Measurements from ENCODE around the gene TRAPPC3L. TPM values are rescaled to one million over a fixed set of nuclear protein-coding genes. Genes with fewer than 3 reads are reported as not detected.
"Not testable (repeated sequence)": the region's sequence is repeated elsewhere in the genome, so short reads cannot be mapped to it uniquely, and the experiment has no call there.

Gene TRAPPC3L
- total and polyA plus RNA-seq, 12 donors, result 0.03 to 0.26 (median 0.22) TPM; not detected in 4

DNA sequence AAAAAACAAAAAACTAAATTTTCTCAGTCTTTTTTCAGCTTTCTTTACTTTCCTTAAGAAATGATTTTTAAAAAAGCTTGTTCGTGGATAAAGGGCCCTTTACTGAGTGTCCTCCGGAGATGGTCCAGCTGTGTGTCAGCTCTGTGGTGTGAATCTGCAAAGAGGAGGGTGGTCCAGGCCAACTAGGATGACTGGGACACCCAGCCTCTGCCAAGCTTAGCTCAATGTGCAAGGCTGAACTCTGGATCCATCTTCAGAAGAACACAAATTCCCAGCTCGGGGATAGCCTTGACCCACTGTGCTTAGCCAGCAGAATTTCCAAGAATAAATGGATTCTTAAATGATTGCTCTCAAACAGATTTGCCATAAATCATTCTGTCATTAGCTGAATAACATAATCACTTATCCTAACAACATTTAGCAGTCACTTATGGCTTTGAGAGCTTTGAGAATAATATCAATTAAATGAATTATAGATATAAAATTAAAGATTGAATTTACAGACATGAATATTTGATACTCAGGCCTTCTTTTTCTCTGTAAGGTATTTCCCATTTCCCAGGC lies 48.3 kb downstream of the TRAPPC3L start:
- no peak for ATAC-seq
- H3K27ac ChIP-seq, result no peak overlapping the region
- intact Hi-C loops (cut with DNase I), result no loop called here
- 72 to 73% methylated on average over 3 of the region's 3 CpGs for WGBS, 2 donors
- DNase-seq, result no peak
- no peaks in the 10 kb centered on the region for H3K4me1 ChIP-seq
- TF ChIP-seq, protein P1, sequence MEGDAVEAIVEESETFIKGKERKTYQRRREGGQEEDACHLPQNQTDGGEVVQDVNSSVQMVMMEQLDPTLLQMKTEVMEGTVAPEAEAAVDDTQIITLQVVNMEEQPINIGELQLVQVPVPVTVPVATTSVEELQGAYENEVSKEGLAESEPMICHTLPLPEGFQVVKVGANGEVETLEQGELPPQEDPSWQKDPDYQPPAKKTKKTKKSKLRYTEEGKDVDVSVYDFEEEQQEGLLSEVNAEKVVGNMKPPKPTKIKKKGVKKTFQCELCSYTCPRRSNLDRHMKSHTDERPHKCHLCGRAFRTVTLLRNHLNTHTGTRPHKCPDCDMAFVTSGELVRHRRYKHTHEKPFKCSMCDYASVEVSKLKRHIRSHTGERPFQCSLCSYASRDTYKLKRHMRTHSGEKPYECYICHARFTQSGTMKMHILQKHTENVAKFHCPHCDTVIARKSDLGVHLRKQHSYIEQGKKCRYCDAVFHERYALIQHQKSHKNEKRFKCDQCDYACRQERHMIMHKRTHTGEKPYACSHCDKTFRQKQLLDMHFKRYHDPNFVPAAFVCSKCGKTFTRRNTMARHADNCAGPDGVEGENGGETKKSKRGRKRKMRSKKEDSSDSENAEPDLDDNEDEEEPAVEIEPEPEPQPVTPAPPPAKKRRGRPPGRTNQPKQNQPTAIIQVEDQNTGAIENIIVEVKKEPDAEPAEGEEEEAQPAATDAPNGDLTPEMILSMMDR (IDR thresholded peaks at IDR 0.05), result no peak
- no peaks in the 10 kb centered on the region for H3K36me3 ChIP-seq
- no peak overlapping the region for H3K4me3 ChIP-seq
- H3K9me3 ChIP-seq, result peaks cover 0 to 5% (median 0%) of the 10 kb centered on the region in 11 donors
- H3K27me3 ChIP-seq, result peaks cover 0 to 6% (median 0%) of the 10 kb centered on the region in 7 donors

DNA sequence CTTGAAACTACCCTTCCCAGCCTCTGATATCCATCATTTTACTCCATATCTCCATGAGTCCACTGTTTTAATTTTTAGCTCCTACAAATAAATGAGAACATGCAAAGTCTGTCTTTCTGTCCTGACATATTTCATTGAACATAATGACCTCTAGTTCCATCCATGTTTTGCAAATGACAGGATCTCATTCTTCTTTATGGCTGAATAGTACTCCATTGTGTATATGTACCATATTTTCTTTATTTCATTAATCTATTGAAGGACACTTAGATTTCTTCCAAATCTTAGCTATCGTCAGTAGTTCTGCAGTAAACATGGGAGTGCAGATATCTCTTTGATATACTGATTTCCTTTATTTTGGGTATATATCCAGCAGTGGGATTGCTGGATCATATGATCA lies 50.3 kb downstream of the TRAPPC3L start:
- WGBS, 2 donors, result 96% methylated on average over 1 of the region's 1 CpG
- H3K4me3 ChIP-seq; ATAC-seq; H3K27me3 ChIP-seq; intact Hi-C loops (cut with DNase I); H3K4me1 ChIP-seq; H3K36me3 ChIP-seq; H3K27ac ChIP-seq; DNase-seq: not testable (repeated sequence)
- H3K9me3 ChIP-seq, result peaks cover 0 to 11% (median 0%) of the 10 kb centered on the region in 11 donors

DNA sequence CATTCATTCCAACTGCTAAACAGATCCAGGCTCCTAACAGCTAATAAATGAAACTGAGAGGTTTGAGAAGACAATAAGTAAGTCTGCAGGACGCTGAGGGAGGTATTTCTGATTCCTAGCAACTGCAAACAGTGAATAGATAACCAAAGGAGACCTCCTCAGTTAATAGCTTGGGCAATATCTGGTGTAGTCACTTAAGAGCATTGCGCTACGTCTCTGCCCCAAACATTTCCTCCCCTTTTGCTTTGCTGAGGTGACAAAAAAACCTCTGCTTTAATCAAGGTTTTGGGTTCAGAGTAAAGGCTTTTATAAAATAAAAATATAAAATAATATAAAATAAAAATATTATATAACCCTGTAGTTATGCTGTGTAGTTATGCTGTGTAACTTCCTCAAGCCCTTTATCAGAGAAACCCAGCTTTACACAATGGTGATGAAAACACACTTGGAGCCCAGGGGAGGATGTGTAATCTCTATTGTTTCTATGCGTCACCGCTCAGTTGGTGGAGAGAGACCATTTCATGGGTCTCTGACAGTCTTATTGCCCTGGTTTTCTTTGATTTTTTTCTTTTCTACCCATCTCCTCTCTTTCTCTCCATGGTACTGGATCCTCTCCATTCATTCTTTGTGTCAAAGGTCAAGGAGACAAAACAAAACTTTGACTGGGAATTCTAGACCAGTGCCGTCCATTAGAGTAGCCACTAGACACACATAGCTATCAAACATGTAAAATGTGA lies 53.0 kb downstream of the TRAPPC3L start:
- intact Hi-C loops (cut with DNase I), result no loop called here
- H3K27ac ChIP-seq, result no peak overlapping the region
- TF ChIP-seq, protein P1 (IDR thresholded peaks at IDR 0.05), result no peak
- ATAC-seq (no peak), DNase-seq (no peak)
- WGBS, 2 donors, result 57 to 66% methylated on average over 6 of the region's 6 CpGs
- H3K36me3 ChIP-seq, result no peaks in the 10 kb centered on the region
- no peaks in the 10 kb centered on the region for H3K4me1 ChIP-seq
- no peaks in the 10 kb centered on the region for H3K27me3 ChIP-seq
- H3K4me3 ChIP-seq, result no peak overlapping the region
- peaks cover 0 to 21% (median 0%) of the 10 kb centered on the region in 11 donors for H3K9me3 ChIP-seq

DNA sequence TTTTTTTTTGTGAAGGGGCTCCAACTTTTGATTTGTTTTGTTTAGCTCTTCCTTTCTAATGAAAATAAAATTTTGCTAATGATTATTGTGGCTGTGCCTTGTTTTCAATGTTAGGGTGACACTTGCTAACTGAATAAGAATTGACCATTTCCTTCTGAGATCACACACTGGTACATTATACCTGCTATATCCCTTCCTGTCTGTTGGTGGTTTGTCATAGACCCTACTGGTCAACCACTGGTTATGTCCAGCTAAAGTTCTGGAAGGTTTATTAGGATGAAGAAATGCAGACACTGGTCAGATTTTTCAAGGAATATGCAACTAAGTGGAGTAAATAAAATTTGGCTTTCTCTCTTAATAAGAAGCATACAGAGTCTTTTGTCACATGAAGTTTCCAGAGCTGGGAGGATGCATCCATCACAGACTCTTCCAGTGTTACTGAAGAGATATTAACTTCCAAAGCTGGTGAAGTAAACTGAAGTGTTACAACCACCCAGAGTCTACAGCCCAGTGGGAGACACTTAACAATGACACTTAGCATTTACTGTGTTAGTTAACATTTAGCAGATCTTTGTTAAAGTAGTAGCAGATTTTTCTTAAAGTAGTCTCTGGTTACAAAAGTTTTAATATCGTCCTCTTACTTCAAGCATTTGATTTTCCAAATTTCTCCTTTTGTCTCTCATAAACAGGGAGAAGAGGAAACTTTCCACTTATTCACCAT lies 53.7 kb downstream of the TRAPPC3L start:
- H3K4me3 ChIP-seq, result no peak overlapping the region
- H3K4me1 ChIP-seq, result no peaks in the 10 kb centered on the region
- intact Hi-C loops (cut with DNase I), result no loop called here
- H3K27me3 ChIP-seq, result no peaks in the 10 kb centered on the region
- no peaks in the 10 kb centered on the region for H3K36me3 ChIP-seq
- H3K27ac ChIP-seq, result no peak overlapping the region
- H3K9me3 ChIP-seq, result peaks cover 0 to 21% (median 0%) of the 10 kb centered on the region in 11 donors
- DNase-seq (no peak), ATAC-seq (no peak)
- WGBS, 2 donors, result 94 to 98% methylated on average over 1 of the region's 1 CpG
- TF ChIP-seq, protein P1 (IDR thresholded peaks at IDR 0.05), result no peak

Data from heart right ventricle (tissue), 16 donors.